Activated CD4-positive, alpha-beta memory T cell treated with anti-CD3 and anti-CD28 coated beads, Interleukin-2, amount 10 ng/mL, durations not matched to agents 7 days and 5 days (primary cell): ENCODE measurements around the gene ATPAF2. TPM values are rescaled to one million over a fixed set of nuclear protein-coding genes. Genes with fewer than 3 reads are reported as not detected.

Experiments
- CTCF ChIA-PET: fragments of 350-600 bp; sonication (Branson Sonifier 250); formaldehyde crosslinking; loops from one replicate; lab custom pipeline; 2021; ENCODE audit warnings: antibody characterized with exemption, inconsistent platforms; lab: Charles Lee
- POLR2A ChIA-PET: fragments of 350-600 bp; sonication (Branson Sonifier 250); formaldehyde crosslinking; loops from one replicate; lab custom pipeline; 2021; ENCODE audit warnings: antibody characterized with exemption; lab: Charles Lee
- DNase-seq: peaks from one replicate; pipeline ENCODE4 v3.0.0-alpha.2; 2020
- H3K27ac Mint-ChIP-seq: one replicate; pipeline ENCODE4 v1.8.0; 2021; ENCODE audit warnings: mild to moderate bottlenecking, mixed read lengths
- H3K27me3 Mint-ChIP-seq: one replicate; pipeline ENCODE4 v1.8.0; 2021; ENCODE audit warnings: mixed read lengths
- H3K36me3 Mint-ChIP-seq: one replicate; pipeline ENCODE4 v1.8.0; 2021; ENCODE audit warnings: low read depth, mixed read lengths
- H3K4me1 Mint-ChIP-seq: one replicate; pipeline ENCODE4 v1.8.0; 2021; ENCODE audit warnings: mixed read lengths
- H3K4me3 Mint-ChIP-seq: one replicate; pipeline ENCODE4 v1.8.0; 2021; ENCODE audit warnings: mild to moderate bottlenecking, mixed read lengths
- H3K9me3 Mint-ChIP-seq: one replicate; pipeline ENCODE4 v1.8.0; 2021; ENCODE audit warnings: mixed read lengths
- total RNA-seq, 2 experiments: library from RNA; stranded (reverse); gene quantifications; one replicate each; pipeline ENCODE4 v1.2.3, GENCODE V29; 2021

The ATPAF2 gene
- total RNA-seq: 10 to 100 TPM; 22.1 to 22.3 TPM

DNA sequence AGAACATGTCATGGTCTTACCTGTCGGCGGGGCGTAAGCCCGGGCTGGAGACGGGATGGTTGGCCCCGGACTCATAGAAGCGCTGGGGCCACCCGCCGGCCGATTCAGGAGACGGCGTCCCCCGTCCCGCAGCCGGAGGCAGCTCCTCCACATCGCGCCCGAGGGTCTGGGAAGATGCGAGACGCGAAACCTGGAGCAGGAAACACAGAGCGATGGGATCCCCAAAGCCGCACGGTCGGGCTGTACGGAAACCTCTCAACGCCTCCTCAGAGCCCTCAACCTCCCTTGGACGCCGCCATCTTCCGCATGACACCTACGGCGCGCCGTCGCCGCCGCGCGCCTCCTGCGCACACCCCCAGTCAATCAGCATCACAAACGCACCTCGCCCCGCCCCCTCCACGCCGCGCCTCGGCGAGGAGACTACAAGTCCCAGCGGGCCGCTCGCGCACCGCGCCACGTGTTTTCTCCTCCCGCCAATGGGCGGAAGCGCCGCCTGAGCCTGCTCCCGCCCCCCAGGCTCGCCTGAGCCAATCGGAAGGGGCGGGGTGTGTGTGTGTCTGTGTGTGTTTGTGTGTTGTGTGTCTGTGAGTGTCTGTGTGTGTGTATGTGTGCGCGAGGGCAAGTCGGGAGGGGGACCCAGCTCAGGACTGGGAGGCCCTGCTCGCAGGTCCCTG, at the start of gene ATPAF2, which contains the start of gene GID4:
ATPAF2 (minus strand) TSS at position 308 of the 674 bp plus-strand sequence; CDS start at position 153, 155 bp downstream.
GID4 (plus strand) TSS at position 548 of the 674 bp plus-strand sequence; CDS start at position 605, 57 bp downstream.
- Mint-ChIP-seq H3K4me3 (peak within 1 kb of the TSS; percentile 95), H3K36me3 (peaks cover 12% of the 10 kb centered on the region), H3K4me1 (peaks cover 47% of the 10 kb centered on the region), H3K27ac (peak within 1 kb of the TSS; percentile 85), H3K9me3 (no peaks in the 10 kb centered on the region), H3K27me3 (no peaks in the 10 kb centered on the region)
- POLR2A ChIA-PET: interaction anchor here (0.8 to 1.7 kb wide), 5 partner anchors 9 to 203 kb away, joined by 3 to 7 read pairs (median 3); partner anchors contain the start of genes DRC3 and SREBF1
- CTCF ChIA-PET: interaction anchor here (1.0 kb wide), 1 partner anchor 120 kb away, joined by 3 read pairs; no protein-coding TSS in a partner anchor
- peak; percentile 100 for DNase-seq

DNA sequence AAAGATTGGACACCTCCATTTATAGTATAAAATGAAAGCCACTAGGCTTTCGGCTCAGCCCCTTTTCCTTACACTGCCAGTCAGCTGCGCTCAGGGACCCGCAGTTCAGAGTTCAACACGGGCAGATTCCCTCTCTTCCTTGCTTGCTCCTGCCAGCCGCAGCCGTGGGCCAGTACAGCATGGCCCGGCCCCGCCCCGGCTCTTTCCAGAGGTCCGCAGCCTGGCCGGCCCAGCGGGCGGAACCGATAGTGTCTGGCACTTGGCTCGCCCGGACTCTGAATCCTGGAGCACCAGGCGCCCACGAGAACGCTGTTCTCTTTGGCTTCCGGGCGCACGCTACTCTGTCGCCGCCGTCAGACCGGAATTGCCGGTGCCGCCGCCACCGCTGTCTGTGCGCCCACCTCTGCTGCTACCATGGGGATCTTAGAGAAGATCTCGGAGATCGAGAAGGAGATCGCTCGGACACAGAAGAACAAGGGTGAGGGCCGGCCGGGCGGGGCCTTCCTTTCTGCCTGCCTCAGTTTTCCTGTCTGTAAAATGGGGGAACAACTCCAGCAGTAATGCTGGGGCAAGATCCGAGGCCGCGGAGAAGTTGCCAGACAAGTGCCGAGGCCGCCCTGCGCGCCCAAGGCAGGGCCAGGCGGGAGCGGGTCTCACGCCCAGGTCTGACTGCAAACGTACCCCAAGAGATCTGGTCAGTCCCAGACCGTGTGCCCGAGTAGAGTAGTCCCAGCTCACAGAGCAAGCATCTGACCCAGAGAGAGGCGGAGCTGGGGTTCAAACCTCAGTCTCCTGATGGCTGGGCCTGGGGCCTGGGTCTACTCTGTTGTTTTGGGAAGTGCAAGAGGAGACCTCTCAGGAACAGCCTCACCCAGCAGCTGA, 48.9 kb upstream of the ATPAF2 start, which contains the start of gene DRG2:
DRG2 (plus strand) TSS at position 339 of the 882 bp plus-strand sequence; CDS start at position 415, 76 bp downstream.
- CTCF ChIA-PET: interaction anchor here (1.1 to 1.2 kb wide), 2 partner anchors 197 to 591 kb away, joined by 3 read pairs; no protein-coding TSS in a partner anchor
- POLR2A ChIA-PET: interaction anchor here (0.7 to 1.7 kb wide), 8 partner anchors 9 to 227 kb away, joined by 3 to 8 read pairs (median 4); partner anchors contain the start of genes ALKBH5 and TOP3A
- DNase-seq: peak; percentile 89
- Mint-ChIP-seq H3K9me3 (no peaks in the 10 kb centered on the region), H3K27me3 (no peaks in the 10 kb centered on the region), H3K4me1 (peaks cover 28% of the 10 kb centered on the region), H3K36me3 (peaks cover 20% of the 10 kb centered on the region), H3K27ac (peak within 1 kb of the TSS; percentile 88), H3K4me3 (peak within 1 kb of the TSS; percentile 96)

- Mint-ChIP-seq H3K4me1 (peaks cover 19% of the 10 kb centered on the region), H3K27me3 (peaks cover 4% of the 10 kb centered on the region), H3K4me3 (no peak overlapping the region), H3K27ac (no peak overlapping the region), H3K9me3 (no peaks in the 10 kb centered on the region), H3K36me3 (peaks cover 7% of the 10 kb centered on the region)
- ChIA-PET CTCF (no interaction called here), POLR2A (interaction anchor here (0.7 kb wide), 1 partner anchor 291 kb away, joined by 5 read pairs; no protein-coding TSS in a partner anchor)
- no peak for DNase-seq
Measured at GRCh38 chr17:18084256-18084655, 45.3 kb upstream of the ATPAF2 start.

DNA sequence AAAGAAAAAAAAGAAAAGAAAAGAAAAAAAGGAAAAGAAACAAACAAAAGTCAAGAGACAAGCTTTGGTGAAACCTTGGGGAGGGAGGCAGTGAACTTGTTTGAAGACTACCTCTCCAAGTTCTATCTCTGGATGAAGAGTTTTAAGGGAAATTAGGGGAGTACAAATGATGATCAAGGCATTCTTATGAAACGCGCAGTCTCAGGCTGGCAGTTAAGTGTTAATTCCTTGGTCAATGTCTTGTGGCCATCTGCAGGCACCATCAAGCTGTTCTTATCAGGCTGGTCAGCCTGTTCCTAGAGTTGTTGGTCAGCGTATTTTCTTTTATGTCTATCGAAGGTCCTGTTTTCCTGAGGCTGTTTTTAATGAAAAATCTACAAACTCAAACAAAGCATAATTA, 40.6 kb upstream of the ATPAF2 start:
- H3K27me3 Mint-ChIP-seq: peaks cover 15% of the 10 kb centered on the region
- ChIA-PET POLR2A (no interaction called here), CTCF (no interaction called here)
- H3K4me1 Mint-ChIP-seq: peaks cover 1% of the 10 kb centered on the region
- DNase-seq: no peak
- no peaks in the 10 kb centered on the region for H3K36me3 Mint-ChIP-seq
- H3K4me3 Mint-ChIP-seq: no peak overlapping the region
- H3K27ac Mint-ChIP-seq: no peak overlapping the region
- H3K9me3 Mint-ChIP-seq: no peaks in the 10 kb centered on the region

DNA sequence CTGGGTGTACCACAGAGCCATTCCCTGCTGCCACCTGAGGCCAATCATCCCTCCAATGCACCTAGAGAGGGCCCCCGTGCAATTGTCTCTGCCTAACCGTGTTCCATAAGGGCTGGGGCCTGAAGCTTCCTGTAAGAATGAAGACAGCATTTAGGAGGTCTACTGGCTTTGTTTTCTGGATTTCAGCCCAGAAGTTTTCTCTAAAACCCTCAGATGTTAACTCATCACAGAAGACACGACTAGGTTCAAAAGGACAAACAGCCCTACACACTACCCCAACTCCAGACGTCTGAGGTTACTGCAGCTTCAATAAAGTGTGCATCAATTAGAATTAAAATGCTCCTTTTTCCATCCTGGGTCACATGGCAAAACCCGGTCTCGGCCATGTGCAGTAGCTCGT, 38.0 kb upstream of the ATPAF2 start:
- Mint-ChIP-seq H3K9me3 (no peaks in the 10 kb centered on the region), H3K27me3 (peaks cover 16% of the 10 kb centered on the region), H3K4me1 (peaks cover 1% of the 10 kb centered on the region), H3K4me3 (no peak overlapping the region), H3K36me3 (no peaks in the 10 kb centered on the region), H3K27ac (no peak overlapping the region)
- POLR2A ChIA-PET: no interaction called here
- CTCF ChIA-PET: no interaction called here
- DNase-seq: no peak

DNA sequence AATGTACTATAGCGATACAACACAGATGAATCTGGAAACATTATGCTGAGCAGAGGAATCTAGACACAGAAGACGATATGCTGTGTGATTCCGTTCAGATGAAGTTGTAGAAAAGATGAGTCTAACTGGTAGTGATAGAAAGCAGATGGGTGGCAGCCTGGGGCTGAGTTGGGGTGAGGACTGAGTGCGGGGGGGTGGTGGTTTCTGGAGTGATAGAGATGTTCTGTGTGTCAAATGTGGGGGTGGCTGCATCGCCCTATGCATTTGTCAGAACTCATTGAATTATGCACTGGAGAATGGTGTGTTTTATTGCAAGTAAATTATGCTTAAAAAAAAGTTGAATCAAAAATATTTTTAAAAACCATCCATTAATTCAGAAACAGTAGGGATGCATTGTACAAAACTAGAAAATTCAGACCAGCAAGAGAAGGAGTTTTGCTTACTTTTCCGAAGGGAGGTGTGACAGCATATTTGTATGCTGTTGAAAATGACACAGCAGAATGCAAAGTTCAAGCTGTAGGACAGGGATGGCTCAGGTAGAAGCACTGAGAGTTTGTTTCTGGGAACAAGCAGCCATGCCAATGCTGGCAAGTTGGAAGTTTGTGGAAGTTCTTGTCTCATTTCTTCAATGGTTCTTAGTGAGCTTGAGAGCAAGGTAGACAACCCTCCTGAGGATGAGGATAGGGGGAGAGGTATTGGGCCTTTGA, 35.8 kb upstream of the ATPAF2 start:
- POLR2A ChIA-PET: no interaction called here
- H3K27me3 Mint-ChIP-seq: peaks cover 22% of the 10 kb centered on the region
- H3K4me1 Mint-ChIP-seq: peaks cover 8% of the 10 kb centered on the region
- H3K4me3 Mint-ChIP-seq: no peak overlapping the region
- H3K27ac Mint-ChIP-seq: no peak overlapping the region
- CTCF ChIA-PET: no interaction called here
- H3K9me3 Mint-ChIP-seq: no peaks in the 10 kb centered on the region
- no peak for DNase-seq
- no peaks in the 10 kb centered on the region for H3K36me3 Mint-ChIP-seq

GRCh38 chr17:18071751-18072150, 32.8 kb upstream of the ATPAF2 start:
- H3K36me3 Mint-ChIP-seq: no peaks in the 10 kb centered on the region
- H3K27ac Mint-ChIP-seq: no peak overlapping the region
- ChIA-PET POLR2A (no interaction called here), CTCF (interaction anchor here (0.7 kb wide), 1 partner anchor 29 kb away, joined by 3 read pairs; no protein-coding TSS in a partner anchor)
- DNase-seq: no peak
- peaks cover 8% of the 10 kb centered on the region for H3K4me1 Mint-ChIP-seq
- H3K4me3 Mint-ChIP-seq: no peak overlapping the region
- peaks cover 16% of the 10 kb centered on the region for H3K27me3 Mint-ChIP-seq
- H3K9me3 Mint-ChIP-seq: no peaks in the 10 kb centered on the region

DNA sequence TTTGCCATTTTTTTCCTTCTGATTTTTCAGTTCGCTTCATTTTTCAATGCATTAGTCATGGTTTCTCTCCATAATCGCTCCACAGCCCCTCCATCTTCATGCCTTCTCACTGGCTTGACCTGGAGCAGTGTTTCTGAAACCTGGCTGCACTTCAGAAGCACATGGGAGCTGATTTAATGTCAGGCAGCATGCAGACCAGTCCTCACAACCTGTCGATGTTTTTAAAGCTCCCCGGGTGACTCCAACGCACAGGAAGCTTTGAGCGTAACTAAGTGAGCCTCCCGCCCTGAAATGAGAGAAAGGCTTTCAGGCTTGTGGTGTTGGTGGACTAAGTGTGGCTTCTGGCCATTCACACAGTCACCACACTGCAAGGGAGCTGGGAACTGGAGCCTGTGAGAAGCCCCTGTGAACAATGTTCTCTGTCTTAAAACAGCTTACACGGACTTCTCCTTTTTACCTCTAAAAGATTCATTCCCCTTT, 31.9 kb upstream of the ATPAF2 start:
- Mint-ChIP-seq H3K27me3 (peaks cover 13% of the 10 kb centered on the region), H3K27ac (no peak overlapping the region), H3K4me3 (no peak overlapping the region), H3K9me3 (no peaks in the 10 kb centered on the region), H3K4me1 (peaks cover 8% of the 10 kb centered on the region), H3K36me3 (no peaks in the 10 kb centered on the region)
- ChIA-PET CTCF (interaction anchor here (0.5 kb wide), 1 partner anchor 22 kb away, joined by 3 read pairs; no protein-coding TSS in a partner anchor), POLR2A (interaction anchor here (0.7 kb wide), 1 partner anchor 21 kb away, joined by 3 read pairs; no protein-coding TSS in a partner anchor)
- DNase-seq: no peak

DNA sequence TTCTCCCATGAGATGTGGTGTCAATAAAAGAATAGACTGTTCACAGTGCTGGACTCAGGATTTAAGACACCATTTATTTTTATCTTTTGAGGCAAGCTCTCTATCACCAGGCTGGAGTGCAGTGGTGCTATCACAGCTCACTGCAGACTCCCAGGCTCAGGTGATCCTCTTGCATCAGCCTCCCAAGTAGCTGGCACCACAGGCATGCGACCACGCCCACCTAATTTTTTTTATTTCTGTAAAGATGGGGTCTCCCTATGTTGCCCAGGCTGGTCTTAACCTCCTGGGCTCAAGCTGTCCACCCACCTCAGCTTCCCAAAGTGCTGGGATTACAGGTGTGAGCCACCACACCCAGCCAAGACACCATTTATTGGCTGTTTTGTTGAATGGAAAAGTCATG, 30.1 kb upstream of the ATPAF2 start:
- peaks cover 8% of the 10 kb centered on the region for H3K27me3 Mint-ChIP-seq
- H3K36me3 Mint-ChIP-seq: peaks cover 6% of the 10 kb centered on the region
- no peak overlapping the region for H3K27ac Mint-ChIP-seq
- no peaks in the 10 kb centered on the region for H3K9me3 Mint-ChIP-seq
- H3K4me1 Mint-ChIP-seq: peaks cover 8% of the 10 kb centered on the region
- CTCF ChIA-PET: interaction anchor here (0.6 kb wide), 1 partner anchor 184 kb away, joined by 3 read pairs; no protein-coding TSS in a partner anchor
- DNase-seq: no peak
- no peak overlapping the region for H3K4me3 Mint-ChIP-seq
- POLR2A ChIA-PET: no interaction called here

- no peak for DNase-seq
- Mint-ChIP-seq H3K36me3 (peaks cover 6% of the 10 kb centered on the region), H3K27ac (no peak overlapping the region), H3K9me3 (no peaks in the 10 kb centered on the region), H3K4me1 (peaks cover 8% of the 10 kb centered on the region), H3K27me3 (peaks cover 7% of the 10 kb centered on the region), H3K4me3 (no peak overlapping the region)
- ChIA-PET POLR2A (no interaction called here), CTCF (no interaction called here)
Measured at GRCh38 chr17:18066866-18067265, 27.9 kb upstream of the ATPAF2 start.

GRCh38 chr17:18065546-18065945, 26.6 kb upstream of the ATPAF2 start:
- Mint-ChIP-seq H3K9me3 (no peaks in the 10 kb centered on the region), H3K4me3 (no peak overlapping the region), H3K36me3 (peaks cover 6% of the 10 kb centered on the region), H3K27me3 (no peaks in the 10 kb centered on the region), H3K27ac (no peak overlapping the region), H3K4me1 (peaks cover 7% of the 10 kb centered on the region)
- CTCF ChIA-PET: no interaction called here
- POLR2A ChIA-PET: no interaction called here
- DNase-seq: no peak

GRCh38 chr17:18064053-18064452, 25.1 kb upstream of the ATPAF2 start:
- ChIA-PET POLR2A (no interaction called here), CTCF (no interaction called here)
- Mint-ChIP-seq H3K4me1 (peaks cover 10% of the 10 kb centered on the region), H3K36me3 (peaks cover 12% of the 10 kb centered on the region), H3K9me3 (no peaks in the 10 kb centered on the region), H3K27me3 (no peaks in the 10 kb centered on the region), H3K4me3 (no peak overlapping the region), H3K27ac (no peak overlapping the region)
- no peak for DNase-seq
